Measurements from ENCODE around the gene GRIN1.

Gene GRIN1

GRCh38 chr9:137198902-137199283 is 59.9 kb downstream of the GRIN1 start:
- Histone ChIP-seq H3K4me3 (ENCODE audit: insufficient read depth, low read depth, low read length) (peak overlapping the region; percentile 30), H3K27ac (ENCODE audit: insufficient read depth, low read depth, low read length, poor library complexity, severe bottlenecking) (no peak overlapping the region), H3K27me3 (ENCODE audit: control insufficient read depth, insufficient read depth, low read length, poor library complexity, severe bottlenecking) (peaks cover 12% of the 10 kb centered on the region), H3K4me1 (ENCODE audit: control insufficient read depth, insufficient read depth, low read length) (peaks cover 25% of the 10 kb centered on the region), H3K9me3 (ENCODE audit: control insufficient read depth, low read length) (no peaks in the 10 kb centered on the region), H3K36me3 (ENCODE audit: control insufficient read depth, insufficient read depth, low read length) (no peaks in the 10 kb centered on the region)
- 78 to 81% methylated on average over 11 of the region's 11 CpGs for WGBS, 2 experiments

GRCh38 chr9:137199411-137200121 is 60.6 kb downstream of the GRIN1 start:
- peaks cover 27% of the 10 kb centered on the region for H3K4me1 ChIP-seq (ENCODE audit: control insufficient read depth, insufficient read depth, low read length)
- peaks cover 12% of the 10 kb centered on the region for H3K27me3 ChIP-seq (ENCODE audit: control insufficient read depth, insufficient read depth, low read length, poor library complexity, severe bottlenecking)
- 20 to 23% methylated on average over 51 of the region's 51 CpGs for WGBS, 2 experiments
- peak overlapping the region; percentile 30 for H3K4me3 ChIP-seq (ENCODE audit: insufficient read depth, low read depth, low read length)
- H3K36me3 ChIP-seq (ENCODE audit: control insufficient read depth, insufficient read depth, low read length), result no peaks in the 10 kb centered on the region
- no peaks in the 10 kb centered on the region for H3K9me3 ChIP-seq (ENCODE audit: control insufficient read depth, low read length)
- H3K27ac ChIP-seq (ENCODE audit: insufficient read depth, low read depth, low read length, poor library complexity, severe bottlenecking), result no peak overlapping the region

GRCh38 chr9:137200311-137201204 is 61.6 kb downstream of the GRIN1 start, which contains the start of gene TPRN:
Gene TPRN (minus strand): TSS chr9:137200741. CDS start chr9:137200711, 30 bp downstream.
- Histone ChIP-seq H3K4me1 (ENCODE audit: control insufficient read depth, insufficient read depth, low read length) (peaks cover 25% of the 10 kb centered on the region), H3K27ac (ENCODE audit: insufficient read depth, low read depth, low read length, poor library complexity, severe bottlenecking) (no peak within 1 kb of the TSS), H3K4me3 (ENCODE audit: insufficient read depth, low read depth, low read length) (peak within 1 kb of the TSS; percentile 67), H3K36me3 (ENCODE audit: control insufficient read depth, insufficient read depth, low read length) (no peaks in the 10 kb centered on the region), H3K9me3 (ENCODE audit: control insufficient read depth, low read length) (no peaks in the 10 kb centered on the region), H3K27me3 (ENCODE audit: control insufficient read depth, insufficient read depth, low read length, poor library complexity, severe bottlenecking) (peaks cover 12% of the 10 kb centered on the region)
- 0% methylated on average over 118 of the region's 118 CpGs for WGBS, 2 experiments

GRCh38 chr9:137201205-137201868 is 62.4 kb downstream of the GRIN1 start:
- 24 to 25% methylated on average over 23 of the region's 23 CpGs for WGBS, 2 experiments
- H3K9me3 ChIP-seq (ENCODE audit: control insufficient read depth, low read length), result no peaks in the 10 kb centered on the region
- H3K27me3 ChIP-seq (ENCODE audit: control insufficient read depth, insufficient read depth, low read length, poor library complexity, severe bottlenecking), result peaks cover 12% of the 10 kb centered on the region
- H3K4me3 ChIP-seq (ENCODE audit: insufficient read depth, low read depth, low read length), result peak overlapping the region; percentile 67
- H3K27ac ChIP-seq (ENCODE audit: insufficient read depth, low read depth, low read length, poor library complexity, severe bottlenecking), result no peak overlapping the region
- peaks cover 27% of the 10 kb centered on the region for H3K4me1 ChIP-seq (ENCODE audit: control insufficient read depth, insufficient read depth, low read length)
- no peaks in the 10 kb centered on the region for H3K36me3 ChIP-seq (ENCODE audit: control insufficient read depth, insufficient read depth, low read length)

GRCh38 chr9:137202966-137203365 is 64.0 kb downstream of the GRIN1 start:
- peaks cover 32% of the 10 kb centered on the region for H3K4me1 ChIP-seq (ENCODE audit: control insufficient read depth, insufficient read depth, low read length)
- no peak overlapping the region for H3K27ac ChIP-seq (ENCODE audit: insufficient read depth, low read depth, low read length, poor library complexity, severe bottlenecking)

GRCh38 chr9:137204731-137205125 is 65.8 kb downstream of the GRIN1 start:
- Histone ChIP-seq H3K4me3 (ENCODE audit: insufficient read depth, low read depth, low read length) (peak overlapping the region; percentile 76), H3K4me1 (ENCODE audit: control insufficient read depth, insufficient read depth, low read length) (peaks cover 22% of the 10 kb centered on the region), H3K36me3 (ENCODE audit: control insufficient read depth, insufficient read depth, low read length) (no peaks in the 10 kb centered on the region), H3K27me3 (ENCODE audit: control insufficient read depth, insufficient read depth, low read length, poor library complexity, severe bottlenecking) (peaks cover 2% of the 10 kb centered on the region), H3K9me3 (ENCODE audit: control insufficient read depth, low read length) (no peaks in the 10 kb centered on the region), H3K27ac (ENCODE audit: insufficient read depth, low read depth, low read length, poor library complexity, severe bottlenecking) (no peak overlapping the region)
- 32 to 34% methylated on average over 21 of the region's 21 CpGs for WGBS, 2 experiments

More at GRCh38 chr9:137202966-137203365, 64.0 kb downstream of the GRIN1 start:
- no peak overlapping the region for H3K4me3 ChIP-seq (ENCODE audit: insufficient read depth, low read depth, low read length)
- H3K27me3 ChIP-seq (ENCODE audit: control insufficient read depth, insufficient read depth, low read length, poor library complexity, severe bottlenecking), result peaks cover 12% of the 10 kb centered on the region
- 94% methylated on average over 8 of the region's 8 CpGs for WGBS, 2 experiments
- H3K36me3 ChIP-seq (ENCODE audit: control insufficient read depth, insufficient read depth, low read length), result no peaks in the 10 kb centered on the region
- no peaks in the 10 kb centered on the region for H3K9me3 ChIP-seq (ENCODE audit: control insufficient read depth, low read length)

GRCh38 chr9:137205126-137206069 is 66.4 kb downstream of the GRIN1 start, which contains the start of the genes NDOR1 and TMEM203:
Gene NDOR1 (plus strand): TSS chr9:137205700. CDS start chr9:137205778, 78 bp downstream.
Gene TMEM203 (minus strand): TSS chr9:137205648. CDS start chr9:137205414, 234 bp downstream.
- Histone ChIP-seq H3K27me3 (ENCODE audit: control insufficient read depth, insufficient read depth, low read length, poor library complexity, severe bottlenecking) (no peaks in the 10 kb centered on the region), H3K9me3 (ENCODE audit: control insufficient read depth, low read length) (no peaks in the 10 kb centered on the region), H3K36me3 (ENCODE audit: control insufficient read depth, insufficient read depth, low read length) (no peaks in the 10 kb centered on the region), H3K4me1 (ENCODE audit: control insufficient read depth, insufficient read depth, low read length) (peaks cover 22% of the 10 kb centered on the region), H3K27ac (ENCODE audit: insufficient read depth, low read depth, low read length, poor library complexity, severe bottlenecking) (peak within 1 kb of the TSS; percentile 11), H3K4me3 (ENCODE audit: insufficient read depth, low read depth, low read length) (peak within 1 kb of the TSS; percentile 76)
- 0 to 1% methylated on average over 98 of the region's 98 CpGs for WGBS, 2 experiments

- Histone ChIP-seq H3K27ac (ENCODE audit: insufficient read depth, low read depth, low read length, poor library complexity, severe bottlenecking) (no peak overlapping the region), H3K4me1 (ENCODE audit: control insufficient read depth, insufficient read depth, low read length) (peaks cover 17% of the 10 kb centered on the region), H3K27me3 (ENCODE audit: control insufficient read depth, insufficient read depth, low read length, poor library complexity, severe bottlenecking) (no peaks in the 10 kb centered on the region), H3K36me3 (ENCODE audit: control insufficient read depth, insufficient read depth, low read length) (no peaks in the 10 kb centered on the region), H3K4me3 (ENCODE audit: insufficient read depth, low read depth, low read length) (peak overlapping the region; percentile 76), H3K9me3 (ENCODE audit: control insufficient read depth, low read length) (no peaks in the 10 kb centered on the region)
- WGBS, 2 experiments, result 92 to 93% methylated on average over 7 of the region's 7 CpGs
Measured at GRCh38 chr9:137206602-137207001, 67.6 kb downstream of the GRIN1 start.

- H3K36me3 ChIP-seq (ENCODE audit: control insufficient read depth, insufficient read depth, low read length), result peaks cover 10% of the 10 kb centered on the region
- H3K27ac ChIP-seq (ENCODE audit: insufficient read depth, low read depth, low read length, poor library complexity, severe bottlenecking), result no peak overlapping the region
- peaks cover 3% of the 10 kb centered on the region for H3K4me1 ChIP-seq (ENCODE audit: control insufficient read depth, insufficient read depth, low read length)
- WGBS, 2 experiments, result 91 to 92% methylated on average over 13 of the region's 13 CpGs
- no peaks in the 10 kb centered on the region for H3K9me3 ChIP-seq (ENCODE audit: control insufficient read depth, low read length)
- H3K27me3 ChIP-seq (ENCODE audit: control insufficient read depth, insufficient read depth, low read length, poor library complexity, severe bottlenecking), result no peaks in the 10 kb centered on the region
- H3K4me3 ChIP-seq (ENCODE audit: insufficient read depth, low read depth, low read length), result no peak overlapping the region
Measured at GRCh38 chr9:137211532-137211931, 72.6 kb downstream of the GRIN1 start.
